Measurements from ENCODE around the gene SLC44A2. TPM values are rescaled to one million over a fixed set of nuclear protein-coding genes. Genes with fewer than 3 reads are reported as not detected.
A peak's percentile ranks its signal among the peaks of the same experiment; 100 is the strongest.

SLC44A2 gene
- total and polyA plus RNA-seq, 2 of the 13 experiments (the other 11 are each of a cell fraction or from before 2014, with no cell fraction given): 2.4 to 5.6 TPM

DNA sequence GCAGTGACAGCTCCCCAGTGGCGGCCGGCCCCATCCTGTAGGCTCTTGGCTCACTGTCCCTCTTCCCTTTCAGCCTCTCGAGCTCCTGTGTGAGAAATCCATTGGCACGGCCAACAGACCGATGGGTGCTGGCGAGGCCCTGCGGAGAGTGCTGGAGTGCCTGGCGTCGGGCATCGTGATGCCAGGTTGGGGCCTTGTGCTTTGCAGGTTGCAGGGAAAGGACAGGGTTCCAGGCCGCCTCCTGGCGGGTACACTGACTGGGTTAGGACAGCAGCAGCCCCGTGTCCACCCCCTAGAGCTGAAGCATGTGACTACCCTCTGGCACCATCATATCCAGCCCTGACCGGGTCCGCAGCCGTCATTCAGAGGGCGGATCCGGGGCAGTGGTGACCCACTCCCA lies 54.4 kb downstream of the SLC44A2 start:
- ATAC-seq (no peak), FAIRE-seq (no peak), DNase-seq (ENCODE audit: low spot score) (no peak)
- Histone ChIP-seq H3K27me3 (ENCODE audit: control insufficient read depth in 1 of 2, insufficient read depth in 2 of 2, low read length in 2 of 2) (no peaks in the 10 kb centered on the region; a peak in 1 of 5 replicates), H3K9ac (ENCODE audit: insufficient read depth, low read depth, low read length) (no peak overlapping the region), H3K4me2 (ENCODE audit: low read depth, low read length) (no peak overlapping the region), H3K4me1 (ENCODE audit: insufficient read depth, low read length) (no peaks in the 10 kb centered on the region), H4K20me1 (ENCODE audit: insufficient read depth, low read length) (peaks cover 9% of the 10 kb centered on the region; the same call in 1 of the 2 replicates), H3K4me3 (replicated peaks in 1 of 3; ENCODE audit: insufficient read depth in 1 of 3, low read depth in 2 of 3, low read length in 3 of 3) (no peak overlapping the region), H3K79me2 (ENCODE audit: insufficient read depth, low read length) (peaks cover 19% of the 10 kb centered on the region), H3K27ac (ENCODE audit: extremely low read length, insufficient read depth, low read length) (no peak overlapping the region), H3K36me3 (replicated peaks in 1 of 2; ENCODE audit: control insufficient read depth in 1 of 2, insufficient read depth in 2 of 2, low read length in 2 of 2) (peaks cover 53 to 93% of the 10 kb centered on the region in 2 experiments), H2AFZ (ENCODE audit: low read length) (no peak overlapping the region), H3K9me3 (ENCODE audit: low read length) (no peaks in the 10 kb centered on the region)
- TF ChIP-seq ZNF282 (IDR thresholded peaks at IDR 0.05; ENCODE audit: partially characterized antibody): no peak
- no peak for TF ChIP-seq GTF3A (CRISPR knock-in tag; conservative IDR thresholded peaks at IDR 0.05)
- TF ChIP-seq AGO2 (optimal IDR thresholded peaks at IDR 0.05; ENCODE audit: low read depth, low read length): peak; percentile 53
- TF ChIP-seq THAP11 (CRISPR knock-in tag; IDR thresholded peaks at IDR 0.05): no peak
- TF ChIP-seq TBP (CRISPR knock-in tag; IDR thresholded peaks at IDR 0.05): no peak
- intact Hi-C loops (cut with micrococcal nuclease; ENCODE audit: unreplicated experiment) (no loop called here), in situ Hi-C loops (cut with HindIII; ENCODE audit: extremely low pct_ligation_motif_present, low pct_unique_long_range_greater_than_20kb) (no loop called here)
- POLR2A ChIA-PET: no interaction called here
- BruUV-seq (replicated peaks): no TSS peak
- 95% methylated on average over 10 of the region's 18 CpGs for WGBS (ENCODE audit: low lambda C conversion rate)
- CTCF ChIA-PET (ENCODE audit: low intra/inter-chr PET ratio, low total read pairs): no interaction called here

- H4K20me1 ChIP-seq (ENCODE audit: insufficient read depth, low read length): peaks cover 4% of the 10 kb centered on the region; the same call in 1 of the 2 replicates
- BruUV-seq (replicated peaks): no TSS peak
- ATAC-seq (no peak), FAIRE-seq (no peak), DNase-seq (ENCODE audit: low spot score) (no peak)
- no peak overlapping the region for H3K4me3 ChIP-seq (replicated peaks in 1 of 3; ENCODE audit: insufficient read depth in 1 of 3, low read depth in 2 of 3, low read length in 3 of 3)
- POLR2A ChIA-PET: no interaction called here
- H3K9ac ChIP-seq (ENCODE audit: insufficient read depth, low read depth, low read length): no peak overlapping the region
- intact Hi-C loops (cut with micrococcal nuclease; ENCODE audit: unreplicated experiment) (no loop called here), in situ Hi-C loops (cut with HindIII; ENCODE audit: extremely low pct_ligation_motif_present, low pct_unique_long_range_greater_than_20kb) (no loop called here)
- peaks cover 55 to 93% of the 10 kb centered on the region in 2 experiments for H3K36me3 ChIP-seq (replicated peaks in 1 of 2; ENCODE audit: control insufficient read depth in 1 of 2, insufficient read depth in 2 of 2, low read length in 2 of 2)
- CTCF ChIA-PET (ENCODE audit: low intra/inter-chr PET ratio, low total read pairs): no interaction called here
- no peaks in the 10 kb centered on the region for H3K4me1 ChIP-seq (ENCODE audit: insufficient read depth, low read length)
- H3K27ac ChIP-seq (ENCODE audit: extremely low read length, insufficient read depth, low read length): no peak overlapping the region
- H3K27me3 ChIP-seq (ENCODE audit: control insufficient read depth in 1 of 2, insufficient read depth in 2 of 2, low read length in 2 of 2): no peaks in the 10 kb centered on the region; a peak in 1 of 5 replicates
- H2AFZ ChIP-seq (ENCODE audit: low read length): no peak overlapping the region
- no peak overlapping the region for H3K4me2 ChIP-seq (ENCODE audit: low read depth, low read length)
- peaks cover 14% of the 10 kb centered on the region for H3K79me2 ChIP-seq (ENCODE audit: insufficient read depth, low read length)
- WGBS (ENCODE audit: low lambda C conversion rate): 98% methylated on average over 10 of the region's 15 CpGs
- H3K9me3 ChIP-seq (ENCODE audit: low read length): no peaks in the 10 kb centered on the region
- TF ChIP-seq RBM22 (optimal IDR thresholded peaks at IDR 0.05; ENCODE audit: low read length) (peak; percentile 77), POLR2G (IDR thresholded peaks at IDR 0.05; ENCODE audit: low read depth, low read length) (peak; percentile 27; the same call in 1 of the 2 replicates), ZNF761 (CRISPR knock-in tag; conservative IDR thresholded peaks at IDR 0.05) (no peak), SMAD9 (CRISPR knock-in tag; IDR thresholded peaks at IDR 0.05) (no peak), ZNF800 (CRISPR knock-in tag; IDR thresholded peaks at IDR 0.05) (no peak), POLR2A (IDR thresholded peaks at IDR 0.05; ENCODE audit: insufficient read depth in 1 of 2, low read depth in 2 of 2, low read length in 2 of 2) (0 out of 4 replicates have a peak, but pooled peaks of 1 of the 2 experiments have one; percentile 12), AGO2 (optimal IDR thresholded peaks at IDR 0.05; ENCODE audit: low read depth, low read length) (peak; percentile 26), ZNF263 (CRISPR knock-in tag; IDR thresholded peaks at IDR 0.05) (no peak), PRMT3 (CRISPR knock-in tag; IDR thresholded peaks at IDR 0.05; ENCODE audit: borderline replicate concordance, low read depth) (no peak), ZNF383 (CRISPR knock-in tag; IDR thresholded peaks at IDR 0.05; ENCODE audit: borderline replicate concordance) (no peak), POLR2AphosphoS2 (IDR thresholded peaks at IDR 0.05; ENCODE audit: low read depth, low read length) (0 out of 2 replicates have a peak, but pooled peaks have one; percentile 74)
- TF ChIP-seq, protein P1, sequence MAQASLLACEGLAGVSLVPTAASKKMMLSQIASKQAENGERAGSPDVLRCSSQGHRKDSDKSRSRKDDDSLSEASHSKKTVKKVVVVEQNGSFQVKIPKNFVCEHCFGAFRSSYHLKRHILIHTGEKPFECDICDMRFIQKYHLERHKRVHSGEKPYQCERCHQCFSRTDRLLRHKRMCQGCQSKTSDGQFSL (CRISPR knock-in tag; IDR thresholded peaks at IDR 0.05): no peak
- TF ChIP-seq, protein P2, sequence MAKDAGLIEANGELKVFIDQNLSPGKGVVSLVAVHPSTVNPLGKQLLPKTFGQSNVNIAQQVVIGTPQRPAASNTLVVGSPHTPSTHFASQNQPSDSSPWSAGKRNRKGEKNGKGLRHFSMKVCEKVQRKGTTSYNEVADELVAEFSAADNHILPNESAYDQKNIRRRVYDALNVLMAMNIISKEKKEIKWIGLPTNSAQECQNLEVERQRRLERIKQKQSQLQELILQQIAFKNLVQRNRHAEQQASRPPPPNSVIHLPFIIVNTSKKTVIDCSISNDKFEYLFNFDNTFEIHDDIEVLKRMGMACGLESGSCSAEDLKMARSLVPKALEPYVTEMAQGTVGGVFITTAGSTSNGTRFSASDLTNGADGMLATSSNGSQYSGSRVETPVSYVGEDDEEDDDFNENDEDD (CRISPR knock-in tag; IDR thresholded peaks at IDR 0.05; ENCODE audit: borderline replicate concordance): no peak
Observed at GRCh38 chr19:10680545-10681135, 55.3 kb downstream of the SLC44A2 start.

Data from HepG2 (cell line).